Activated CD4-positive, alpha-beta T cell treated with anti-CD3 and anti-CD28 coated beads, Interleukin-2, Interleukin-6, amounts not matched to agents 100 ng/mL and 50 ng/mL, durations not matched to agents 16 hours and 8 hours (primary cell): Measurements from ENCODE around the gene GLRA1.

Experiments
- DNase-seq: peaks from one replicate; pipeline ENCODE4 v3.0.0-alpha.2; 2020

Gene GLRA1

DNA sequence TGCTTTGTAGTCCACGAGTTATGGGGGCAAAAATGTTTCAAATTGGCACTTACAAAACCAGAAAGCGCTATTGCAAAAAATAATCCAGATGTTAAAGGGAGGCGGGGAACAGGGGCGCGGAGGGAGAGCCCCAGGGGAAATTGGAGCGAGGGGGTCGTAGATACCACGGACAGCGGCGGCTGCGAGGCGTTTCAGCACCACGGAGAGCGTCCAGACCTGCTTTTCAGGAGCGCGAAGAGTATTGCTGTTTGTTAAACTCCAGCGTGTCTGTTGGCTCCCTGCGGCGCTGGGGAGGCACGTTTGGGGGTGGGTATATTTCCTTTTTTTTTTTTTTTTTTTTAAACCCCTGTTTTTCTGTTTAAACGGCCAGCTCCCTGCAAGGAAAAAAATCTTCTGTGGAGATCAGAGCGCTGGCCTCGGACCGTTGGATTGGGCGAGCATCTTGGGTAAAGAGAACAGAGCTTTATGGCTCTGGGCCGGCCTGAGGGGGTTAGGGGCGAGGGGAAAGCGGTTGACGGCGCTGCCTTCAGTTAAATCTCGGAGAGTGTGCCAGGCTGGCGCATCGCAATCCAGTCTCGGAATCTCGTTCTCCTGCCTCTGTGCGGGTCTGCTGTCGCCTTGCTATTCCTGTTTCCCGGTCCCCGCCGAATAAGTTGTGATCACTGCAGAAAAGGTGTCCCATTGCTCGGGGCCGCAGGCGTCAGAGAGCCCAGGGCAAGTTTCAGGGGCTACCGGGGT lies at the start of gene GLRA1:
Gene GLRA1 (minus strand): TSS at position 288 of the 738 bp plus-strand sequence. CDS start 302 bp downstream, outside the sequence.
- peak; percentile 47 for DNase-seq

DNA sequence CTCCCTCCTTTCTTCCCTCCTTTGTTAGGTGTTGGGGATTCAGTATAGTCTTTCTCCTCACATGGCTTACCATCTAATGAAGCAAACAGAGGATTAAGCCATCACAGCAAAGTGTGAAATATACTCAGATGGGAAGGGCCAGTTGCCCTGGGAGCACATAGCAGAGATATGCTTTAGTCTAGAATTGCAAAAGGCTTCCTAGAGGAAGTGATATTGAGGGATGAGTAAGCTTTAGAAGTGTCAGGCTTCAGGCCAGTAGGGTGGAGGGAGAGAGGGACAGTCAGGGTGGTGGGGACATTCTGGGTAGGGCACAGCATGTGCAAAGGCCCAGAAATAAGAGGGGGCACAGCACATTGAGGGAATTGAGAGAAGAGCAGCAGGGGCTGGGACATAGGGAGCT lies 46.2 kb upstream of the GLRA1 start:
- DNase-seq = no peak

DNA sequence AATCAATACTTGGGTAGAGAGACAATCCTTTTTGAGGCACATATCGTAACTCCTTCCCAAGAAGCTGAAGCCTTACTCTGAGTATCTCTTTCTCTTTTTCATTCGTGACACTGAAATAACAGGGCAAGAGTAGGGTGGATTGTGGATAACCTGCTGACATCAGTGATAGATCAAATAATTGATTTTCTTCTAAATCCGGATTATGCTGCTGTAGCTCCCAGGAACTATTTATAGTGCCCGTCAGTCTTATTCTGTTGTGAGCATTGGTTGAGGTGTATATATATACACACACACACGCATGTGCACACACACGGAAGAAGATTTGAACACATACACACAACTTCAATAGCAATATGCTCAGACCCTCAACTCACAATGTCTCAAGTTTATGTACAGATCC lies 43.2 kb upstream of the GLRA1 start:
- DNase-seq = no peak

DNA sequence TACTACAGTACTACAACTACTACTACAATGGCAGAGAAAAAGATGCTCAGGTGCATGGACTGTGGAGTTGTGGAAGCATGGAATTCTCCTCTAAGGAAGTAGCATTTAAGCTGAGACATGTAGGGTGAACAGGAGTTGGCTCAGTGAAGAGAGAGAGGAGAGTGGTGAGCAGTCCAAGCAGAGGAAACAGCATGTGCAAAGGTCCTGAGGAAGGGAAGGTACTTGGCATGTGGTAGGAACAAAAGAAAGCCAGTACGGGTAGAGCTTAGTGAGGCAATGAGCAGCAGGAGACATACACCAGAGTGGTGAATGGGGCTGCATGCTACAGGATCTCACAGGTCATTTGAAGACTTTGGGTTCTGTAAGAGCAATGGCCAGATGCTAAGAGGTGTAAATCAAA lies 41.4 kb upstream of the GLRA1 start:
- no peak for DNase-seq

DNA sequence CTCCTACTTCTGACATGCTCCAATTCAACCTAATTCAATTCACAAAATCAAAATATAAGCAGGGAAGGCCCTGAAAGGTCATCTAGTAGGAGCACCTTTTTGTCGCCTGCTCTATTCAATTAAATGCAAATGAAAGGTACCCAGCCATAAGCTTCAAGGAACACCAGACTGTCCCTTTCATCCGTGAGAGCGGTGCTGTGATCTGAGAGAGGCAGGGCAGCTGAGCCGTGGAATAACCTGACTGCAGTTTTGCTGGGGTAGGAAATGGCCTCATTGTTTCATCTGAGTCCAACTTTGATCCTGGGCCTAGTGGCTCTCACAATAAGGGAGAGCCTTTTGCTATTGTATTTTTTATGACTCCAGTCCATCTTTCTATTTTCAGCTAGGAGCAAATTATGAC lies 39.8 kb upstream of the GLRA1 start:
- DNase-seq = no peak

DNA sequence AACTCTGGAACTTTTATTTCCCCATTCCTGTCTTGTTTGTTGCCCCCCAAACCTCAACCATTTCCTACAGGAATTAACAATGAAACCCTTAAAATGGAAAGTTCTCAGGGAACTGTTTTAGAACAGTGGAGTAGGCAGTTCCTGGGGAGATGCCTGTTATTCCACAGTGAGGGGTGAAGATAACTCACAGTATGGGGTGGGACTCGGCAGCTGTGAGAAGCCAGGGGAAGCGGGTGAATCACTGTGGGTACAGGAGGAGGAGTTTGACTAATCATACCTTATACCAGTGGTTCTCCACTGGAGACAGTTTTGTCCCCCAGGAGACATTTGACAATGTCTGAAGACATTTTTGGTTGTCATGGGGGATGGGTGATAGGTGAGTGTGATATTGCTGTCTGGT lies 36.9 kb upstream of the GLRA1 start:
- no peak for DNase-seq

DNA sequence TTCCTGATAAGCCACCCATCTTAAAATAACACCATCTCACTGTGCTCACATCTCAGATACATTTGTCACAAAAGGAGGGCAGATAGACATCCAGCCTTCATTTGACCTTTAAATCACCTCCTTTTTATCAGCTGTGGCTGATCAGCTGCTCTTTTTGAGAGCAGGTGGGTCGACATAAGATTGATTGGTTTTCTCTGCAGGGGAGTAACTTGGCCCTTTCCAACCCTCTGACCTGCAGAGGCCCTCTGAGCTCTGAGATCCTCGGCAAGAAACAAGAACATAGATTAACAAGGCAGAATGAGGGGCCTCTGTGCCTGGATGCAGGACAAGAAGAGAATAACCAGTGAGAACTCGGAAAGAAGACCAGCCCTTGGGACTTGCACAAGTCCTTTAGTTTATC lies 33.5 kb upstream of the GLRA1 start:
- DNase-seq = no peak

DNA sequence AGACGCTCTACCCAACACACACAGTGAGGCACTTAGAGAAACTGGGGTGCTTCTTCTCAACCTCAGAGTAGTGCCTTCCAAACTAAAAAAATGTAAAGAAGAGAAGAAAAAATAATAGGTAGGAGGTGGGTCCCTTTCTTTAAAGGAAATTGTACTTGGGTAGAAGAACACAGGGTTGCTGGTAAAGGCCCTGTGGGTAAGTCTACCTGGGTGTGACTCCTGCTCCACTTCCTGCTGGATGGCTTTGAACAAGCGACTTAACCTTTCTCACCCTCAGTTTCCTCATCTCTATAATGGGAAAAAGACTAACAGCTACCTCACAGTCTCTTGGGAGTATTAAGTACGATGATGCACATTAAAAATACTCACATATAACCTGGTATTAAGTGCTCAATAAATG lies 32.1 kb upstream of the GLRA1 start:
- no peak for DNase-seq

DNA sequence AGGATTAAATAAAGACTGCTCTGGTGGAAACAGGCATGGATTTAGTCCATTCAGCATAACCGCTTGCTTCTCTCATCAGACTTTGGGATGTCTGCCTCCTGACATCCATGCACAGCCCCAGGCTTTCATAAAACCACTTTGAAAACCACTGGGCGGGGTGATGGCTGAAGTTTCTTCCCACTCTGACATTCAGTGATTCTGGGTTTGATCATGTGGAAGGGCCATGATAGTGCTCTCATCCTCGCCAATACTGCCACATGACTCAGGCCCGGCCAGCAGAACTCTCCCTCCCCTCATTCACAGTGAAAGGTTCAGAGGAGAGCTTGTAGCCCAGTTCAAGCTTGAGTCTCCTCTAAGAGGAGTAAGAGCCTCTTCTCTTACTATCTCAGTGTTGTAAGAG lies 29.6 kb upstream of the GLRA1 start:
- DNase-seq = no peak

DNA sequence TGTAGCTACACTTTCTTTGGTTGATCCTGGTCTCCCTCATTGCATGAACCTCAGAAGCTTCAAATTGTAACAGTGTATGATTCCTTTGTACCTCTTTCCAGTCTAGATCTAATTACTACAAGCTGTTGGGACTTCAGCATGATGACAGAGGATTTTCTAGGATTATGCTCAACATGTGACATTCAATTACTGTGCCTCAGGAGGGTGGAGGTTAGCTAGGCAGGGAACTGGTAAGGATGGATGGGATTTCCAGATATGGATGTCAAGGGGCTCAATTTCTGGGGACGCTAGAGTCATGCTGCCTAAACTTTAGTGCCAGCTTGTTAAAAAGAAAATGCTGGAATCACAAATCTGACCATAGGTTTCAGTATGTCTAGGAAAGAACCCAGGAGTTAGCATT lies 29.2 kb upstream of the GLRA1 start:
- no peak for DNase-seq

DNA sequence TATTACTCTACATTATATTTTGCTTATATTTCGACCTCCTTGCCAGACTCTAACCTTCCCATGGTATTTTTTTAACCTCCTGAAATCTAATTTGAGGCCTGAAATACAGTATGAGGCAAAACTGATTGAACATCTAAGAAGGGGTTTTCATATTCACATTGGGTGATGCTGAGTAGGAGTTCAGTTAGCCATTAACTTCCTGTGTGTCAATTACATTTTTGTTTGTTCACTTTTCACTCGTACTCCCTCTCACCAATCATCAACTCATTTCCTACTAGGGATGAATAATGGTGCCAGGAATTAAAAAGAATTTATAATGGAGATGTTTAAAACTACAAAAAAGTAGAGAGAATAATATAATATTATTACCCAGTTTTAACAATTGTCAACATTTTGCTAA lies 27.6 kb upstream of the GLRA1 start:
- DNase-seq = no peak

DNA sequence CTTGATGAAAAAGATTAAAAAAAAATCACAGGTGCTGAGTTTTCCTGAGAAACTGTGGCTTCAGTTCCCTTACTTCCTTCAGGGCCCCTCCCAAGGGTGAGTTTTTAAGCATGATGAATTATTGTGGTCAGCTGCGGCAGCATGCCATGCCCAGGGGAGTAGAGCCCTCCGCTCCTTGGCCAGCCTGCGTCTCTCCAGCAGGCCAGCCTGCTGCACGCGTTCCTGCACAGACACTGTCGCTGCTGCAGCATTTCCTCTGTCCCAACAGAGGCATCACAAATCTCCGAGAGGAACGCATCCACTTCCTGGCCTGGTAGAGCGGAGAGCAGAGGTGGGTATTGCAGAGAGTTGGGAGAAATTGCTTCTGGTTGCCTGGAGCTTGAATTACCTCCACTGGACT lies 26.1 kb upstream of the GLRA1 start:
- DNase-seq = no peak

DNA sequence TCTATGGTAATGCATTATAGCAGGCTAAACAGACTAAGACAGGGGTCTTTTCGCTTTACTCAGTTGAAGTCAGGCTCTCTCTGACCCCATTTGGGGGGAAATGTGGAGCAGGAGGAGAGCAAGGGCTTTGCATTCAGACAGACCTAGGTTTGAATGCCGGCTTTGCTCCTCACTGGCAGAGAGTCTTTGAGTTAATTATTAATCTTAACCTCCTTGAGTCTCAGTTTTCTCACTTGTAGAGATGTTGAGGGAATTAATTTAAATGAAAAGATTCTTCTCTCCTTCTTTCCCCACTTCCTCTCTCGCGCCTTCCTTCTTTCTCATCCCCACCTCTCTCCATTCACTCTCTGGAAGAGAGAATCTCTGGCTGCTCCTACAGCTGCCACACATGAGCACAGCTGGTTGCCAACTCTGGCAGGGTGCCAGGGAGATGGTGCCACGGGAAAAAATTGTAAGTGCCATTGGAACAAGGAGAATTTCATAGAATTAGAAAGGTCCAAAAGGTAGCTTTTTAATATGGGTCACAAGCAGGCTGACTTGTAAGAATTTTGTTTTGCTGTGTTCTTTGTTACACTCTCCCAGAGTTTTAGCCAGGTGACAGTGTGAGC lies 25.2 kb upstream of the GLRA1 start:
- DNase-seq = no peak

DNA sequence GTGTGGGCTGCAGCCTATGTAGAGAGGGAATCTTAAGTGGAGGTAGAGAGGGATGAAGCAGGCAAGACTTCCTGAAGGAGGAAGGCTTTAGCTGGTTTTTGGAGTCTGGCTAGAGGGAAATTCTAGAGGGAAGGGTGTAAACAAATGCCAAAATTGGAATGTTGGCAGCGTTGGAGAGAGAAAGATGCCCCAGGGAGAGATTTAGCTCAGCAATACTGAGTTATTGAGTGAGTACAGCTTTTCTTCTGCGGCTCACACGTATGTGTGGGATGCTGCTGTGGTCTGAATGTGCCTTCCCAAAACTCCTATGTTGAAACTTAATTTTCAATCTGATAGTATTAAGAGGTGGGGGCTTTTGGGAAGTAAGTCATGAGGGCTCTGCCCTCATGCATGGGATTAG lies 24.5 kb upstream of the GLRA1 start:
- no peak for DNase-seq

DNA sequence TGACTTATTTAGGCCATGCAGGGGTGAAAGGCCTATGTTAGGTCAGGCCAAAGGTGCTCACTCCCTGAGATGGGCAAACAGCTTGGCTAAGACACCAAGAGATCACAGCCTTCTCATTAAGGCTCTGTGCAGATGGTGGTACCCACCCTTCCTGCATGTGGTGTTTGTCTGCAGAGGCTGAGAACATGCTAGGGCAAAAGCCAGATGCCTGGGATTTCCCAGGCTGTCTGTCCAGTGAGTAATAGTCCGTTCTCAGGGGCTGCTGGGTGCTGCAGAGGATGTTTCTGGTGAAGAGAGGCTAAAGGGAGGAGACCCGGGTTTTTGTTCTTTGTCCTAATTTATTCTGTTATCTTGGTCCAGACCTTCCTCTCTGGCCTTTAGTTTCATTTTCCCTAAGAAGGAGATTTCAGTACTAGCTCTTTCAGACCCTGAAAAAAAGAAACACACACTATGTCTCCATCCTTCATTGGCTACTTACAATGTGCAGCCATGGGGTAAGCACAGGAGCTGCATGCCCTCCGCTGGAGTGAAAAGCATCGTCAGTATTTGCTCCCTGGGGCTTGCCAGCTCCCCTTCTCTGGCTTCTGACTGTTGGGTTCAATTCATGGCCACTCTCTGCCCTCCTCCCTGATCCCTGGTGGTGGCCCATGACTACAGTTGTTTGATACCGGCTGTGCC lies 23.4 kb upstream of the GLRA1 start:
- no peak for DNase-seq

DNA sequence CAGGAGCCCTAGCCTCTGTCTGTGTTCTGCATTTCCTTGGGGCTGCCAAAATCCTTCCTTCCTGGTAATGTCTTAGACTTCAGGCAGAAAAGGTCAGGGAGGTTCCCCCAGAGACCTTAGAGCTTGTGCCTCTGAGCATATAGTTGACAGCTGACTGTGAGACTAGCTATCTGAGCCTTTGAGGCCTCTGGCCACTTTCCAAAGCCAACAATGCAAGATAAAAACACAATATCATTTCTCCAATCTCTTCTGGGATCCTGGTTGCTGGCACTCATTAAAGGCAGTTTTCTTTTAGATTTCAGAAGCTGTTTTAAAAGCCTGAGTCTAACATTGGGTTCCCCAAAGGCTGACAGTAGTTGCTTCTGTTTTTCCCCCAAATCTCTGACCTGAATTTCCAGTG lies 13.2 kb upstream of the GLRA1 start:
- no peak for DNase-seq

DNA sequence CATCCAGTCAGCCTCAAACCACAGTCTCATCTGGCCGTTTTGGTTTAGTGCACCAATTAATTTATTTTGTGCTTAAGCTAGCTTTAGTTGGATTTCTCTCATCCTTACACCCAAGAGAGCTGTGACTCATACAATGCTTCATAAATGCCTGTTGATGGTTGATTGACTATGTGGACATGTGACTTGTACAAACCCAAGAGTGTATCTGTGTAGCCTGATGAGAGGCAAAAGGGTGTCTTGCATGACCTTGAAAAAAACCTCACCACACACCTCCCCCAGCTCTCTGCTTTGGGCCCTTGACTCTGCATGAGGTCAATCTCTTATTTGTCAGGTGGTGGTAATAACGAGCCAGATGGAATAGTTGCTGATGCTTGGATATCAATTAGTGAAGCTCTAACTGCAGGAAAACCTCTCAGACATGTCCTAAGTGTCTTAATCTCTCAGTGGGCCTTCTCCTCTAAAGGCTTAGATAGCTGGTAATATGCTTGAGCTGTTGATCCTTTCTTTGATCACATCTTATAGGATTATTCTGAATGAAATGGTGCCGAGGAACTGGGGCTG lies 10.6 kb upstream of the GLRA1 start:
- no peak for DNase-seq

DNA sequence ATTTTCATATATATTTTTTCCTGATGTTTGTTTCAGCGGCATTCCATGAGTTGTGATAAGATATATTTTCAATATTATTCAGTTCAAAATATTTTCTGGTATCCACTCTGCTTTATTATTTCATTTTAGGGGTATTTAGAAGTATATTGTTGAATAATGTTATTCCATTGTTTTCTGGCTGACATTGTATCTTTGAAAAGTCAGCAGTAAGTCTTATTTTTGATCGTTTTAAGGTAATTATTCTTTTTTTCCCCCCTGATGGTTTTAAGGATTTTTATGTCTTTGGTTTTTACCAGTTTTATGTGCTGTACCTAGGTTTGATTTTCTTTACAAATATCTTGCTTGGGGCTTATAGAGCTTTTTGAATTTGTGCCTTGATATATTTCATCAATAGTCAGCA lies 6.6 kb upstream of the GLRA1 start:
- DNase-seq = no peak

DNA sequence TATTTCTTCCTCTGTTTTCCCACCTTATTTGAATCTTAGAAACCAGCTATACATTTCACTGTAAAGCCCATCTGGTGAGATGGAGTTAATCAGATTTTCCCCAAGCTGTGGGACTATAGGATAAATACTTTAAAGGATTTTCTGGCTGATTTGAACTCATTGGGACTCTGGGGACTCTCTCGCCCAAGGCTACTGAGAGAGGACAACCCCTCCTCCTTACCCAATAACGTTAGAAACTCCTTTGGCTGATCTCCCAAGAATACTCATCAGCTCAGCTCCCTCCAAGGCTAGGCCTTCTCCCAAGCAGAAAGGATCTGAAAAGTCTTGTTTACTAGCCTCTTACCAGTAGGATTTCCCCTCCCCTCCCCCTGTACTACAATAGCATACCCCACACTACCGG lies 1.5 kb upstream of the GLRA1 start:
- no peak for DNase-seq

DNA sequence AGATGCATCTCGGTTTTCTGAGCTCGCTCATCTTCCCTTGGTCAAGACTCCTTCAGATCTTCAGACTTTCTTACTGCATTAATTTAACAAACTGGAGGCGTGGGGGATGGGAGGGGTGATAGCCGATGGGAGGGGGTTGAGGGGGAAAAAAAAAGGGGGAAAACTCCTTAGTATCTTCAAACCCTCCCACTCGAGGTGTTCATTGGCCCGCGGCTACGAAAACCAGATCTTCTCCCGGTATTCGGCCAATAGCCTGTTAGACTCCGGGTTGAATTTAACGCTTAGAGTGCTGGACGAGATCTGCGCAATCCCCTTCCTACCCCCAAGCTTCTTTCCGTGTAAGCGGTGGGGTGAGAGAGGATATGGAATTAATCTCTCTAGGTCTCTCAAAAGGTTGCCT lies 689 bp upstream of the GLRA1 start:
- no peak for DNase-seq

DNA sequence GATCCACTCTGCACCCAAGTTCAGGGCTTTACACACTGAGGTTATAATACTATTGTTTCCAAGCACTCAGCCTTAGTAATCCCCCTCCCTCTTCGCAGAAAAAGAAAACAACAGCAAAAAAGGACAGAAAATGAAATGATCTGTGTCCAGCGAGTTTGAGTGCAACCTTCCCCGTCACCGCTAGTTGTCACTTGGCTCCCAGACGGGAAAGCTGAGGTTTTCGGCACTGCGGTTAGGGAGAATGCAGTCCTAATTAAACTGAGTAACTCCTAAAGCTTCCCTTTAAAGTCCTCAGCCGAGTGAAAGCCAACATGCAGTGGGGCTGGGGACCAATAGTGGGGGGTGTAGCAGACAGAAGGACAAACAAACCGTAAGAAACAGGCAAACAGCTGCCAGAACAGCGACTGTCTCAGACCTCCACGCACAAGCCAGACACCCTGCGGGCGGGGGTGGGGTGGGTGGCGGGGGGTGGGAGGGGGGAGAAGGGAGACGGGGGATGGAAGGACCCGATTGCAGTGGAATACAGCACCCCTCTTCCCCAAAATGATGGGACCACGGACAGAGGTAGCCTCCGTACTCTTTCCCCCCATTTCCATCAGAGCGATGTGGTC lies 680 bp downstream of the GLRA1 start:
- DNase-seq = no peak

DNA sequence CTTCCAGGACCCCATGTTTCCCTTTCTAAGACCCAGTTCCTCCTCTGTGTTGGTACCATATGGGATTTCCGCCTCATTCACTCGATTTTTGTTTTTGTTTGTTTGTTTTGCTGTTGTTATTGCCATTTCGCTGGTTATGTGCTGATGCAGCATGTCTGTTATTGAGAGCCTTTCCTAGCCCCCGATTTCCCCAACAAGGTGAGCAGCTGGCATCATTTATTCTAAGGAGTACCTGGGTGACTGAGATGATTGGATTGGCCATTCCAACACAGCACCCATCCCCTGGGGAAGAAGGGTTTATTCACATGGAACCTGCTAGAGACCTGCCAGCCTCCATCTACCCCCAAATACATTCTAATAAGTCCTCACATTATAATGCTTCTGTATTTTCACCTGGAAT lies 2.7 kb downstream of the GLRA1 start:
- no peak for DNase-seq

DNA sequence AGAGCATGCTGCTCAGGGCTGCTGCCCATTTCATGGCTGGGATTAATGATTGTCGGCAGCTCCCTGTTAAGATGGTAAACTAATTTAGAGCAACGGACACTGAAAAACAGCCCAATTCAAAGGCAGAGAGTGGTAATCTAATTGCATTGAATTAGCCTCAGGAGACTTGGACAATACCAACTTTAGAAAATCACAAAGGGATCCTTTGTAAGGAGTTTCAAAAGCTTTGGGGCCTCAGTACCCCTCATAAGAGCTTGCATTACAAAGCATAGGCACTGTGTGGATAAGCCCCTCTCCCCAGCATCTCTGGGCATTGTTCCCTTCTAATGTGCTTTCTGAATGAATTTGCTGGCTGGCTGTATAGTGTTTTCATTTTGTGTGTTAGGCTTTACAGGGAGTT lies 6.7 kb downstream of the GLRA1 start:
- DNase-seq = no peak

DNA sequence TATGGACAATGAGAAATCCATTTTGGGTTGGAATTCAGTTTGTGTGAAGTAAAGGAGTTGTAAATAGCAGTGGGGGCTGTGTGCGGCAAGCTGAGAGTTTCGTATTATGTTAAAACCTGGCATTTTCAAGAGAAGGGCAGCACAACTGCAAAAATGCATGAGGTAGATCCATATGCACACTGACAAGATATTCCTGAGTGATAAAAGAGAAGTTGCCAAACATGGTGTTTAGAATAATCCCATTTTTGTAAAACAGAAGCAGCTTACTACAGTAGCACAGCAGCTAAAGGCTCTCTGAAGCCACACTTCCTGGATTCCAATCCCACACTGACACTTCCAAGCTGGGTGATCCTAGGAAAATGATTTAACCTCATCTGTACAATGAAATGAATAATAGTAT lies 11.2 kb downstream of the GLRA1 start:
- DNase-seq = no peak
